Renal pelvis (tissue), 4 donors: Measurements from ENCODE around the gene LRFN4. TPM values are rescaled to one million over a fixed set of nuclear protein-coding genes. Genes with fewer than 3 reads are reported as not detected.

ENCODE experiments used
- DNase-seq: peaks from one replicate; pipeline ENCODE4 v3.0.0-alpha.2; 2013
- polyA plus RNA-seq, 3 donors: library from polyadenylated mRNA; unstranded; fragments of 120-200 nt; gene quantifications; one replicate each; pipeline ENCODE4 v1.2.1, GENCODE V29; 2013; ENCODE audit not compliant: insufficient read length in 3 of 3

Gene LRFN4
- polyA plus RNA-seq, 3 donors: 21.8 to 30.7 (median 27.3) TPM

DNA sequence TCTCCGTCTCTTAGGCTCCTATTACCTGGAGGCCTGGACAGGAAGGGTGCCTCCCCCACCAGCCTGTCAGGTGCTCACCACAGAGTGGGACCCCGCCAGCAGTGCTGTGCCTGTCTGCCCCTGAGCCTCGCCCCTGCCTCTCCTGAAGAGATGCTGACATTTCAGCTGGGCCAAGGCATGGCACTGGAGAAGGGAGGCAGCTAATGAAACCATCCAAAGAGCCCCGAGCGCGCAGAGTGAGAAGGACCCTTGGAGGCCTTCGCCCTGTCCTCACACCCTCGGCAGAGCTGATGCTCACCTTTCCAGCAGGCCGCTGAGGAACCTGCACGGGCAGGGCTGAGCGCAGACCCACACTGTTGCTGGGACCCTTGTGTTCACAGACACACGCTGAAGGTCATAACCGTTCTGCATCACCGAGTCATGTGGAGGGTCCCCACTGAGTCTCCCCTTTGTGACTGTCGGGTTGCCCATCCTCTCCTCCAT, 2.1 kb upstream of the LRFN4 start:
- DNase-seq: no peak

DNA sequence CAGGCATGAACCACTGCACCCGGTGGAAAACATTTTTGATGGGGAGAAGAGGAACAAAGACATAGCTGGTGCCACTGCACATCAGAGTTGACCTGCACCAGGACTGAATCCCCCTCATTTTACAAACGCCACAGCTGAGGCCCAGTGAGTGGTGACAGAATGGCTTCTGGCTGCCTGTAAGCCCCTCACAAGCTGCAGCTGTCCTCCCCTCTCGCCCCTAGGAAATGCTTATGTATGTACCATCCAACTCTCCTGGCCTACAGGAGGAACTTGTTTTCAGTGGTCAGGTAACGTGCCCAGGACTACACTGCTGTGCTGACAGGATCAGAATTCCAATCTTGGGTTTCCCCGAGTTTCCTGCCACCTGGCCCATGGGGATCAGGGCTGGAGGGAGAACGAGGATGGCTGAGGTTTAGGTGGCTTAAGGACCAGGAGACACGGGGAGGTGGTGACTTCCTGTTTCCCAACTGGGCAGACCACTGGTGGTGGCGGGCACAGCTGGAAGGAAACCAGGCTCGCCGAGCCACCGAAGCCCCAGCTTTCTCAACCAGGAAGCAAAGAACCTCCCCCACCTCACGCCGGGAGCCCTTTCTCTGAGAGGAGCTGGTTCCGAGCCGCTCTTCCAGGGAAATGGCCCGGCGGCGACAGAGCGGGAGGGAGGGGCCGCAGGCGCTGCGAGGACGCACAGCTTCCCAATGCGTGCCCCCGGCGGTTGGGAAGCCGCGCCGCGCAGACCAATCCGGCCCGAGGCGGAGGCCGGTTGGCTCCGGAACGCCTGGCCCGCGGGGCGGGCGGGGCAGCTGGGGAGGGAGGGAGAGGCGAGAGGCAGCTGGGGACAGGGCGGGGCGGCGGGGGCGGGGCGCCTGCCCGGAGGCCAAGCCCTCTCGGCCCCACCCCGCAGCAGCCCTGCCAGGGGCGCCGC, 1.0 kb upstream of the LRFN4 start:
- peak; percentile 90 for DNase-seq

DNA sequence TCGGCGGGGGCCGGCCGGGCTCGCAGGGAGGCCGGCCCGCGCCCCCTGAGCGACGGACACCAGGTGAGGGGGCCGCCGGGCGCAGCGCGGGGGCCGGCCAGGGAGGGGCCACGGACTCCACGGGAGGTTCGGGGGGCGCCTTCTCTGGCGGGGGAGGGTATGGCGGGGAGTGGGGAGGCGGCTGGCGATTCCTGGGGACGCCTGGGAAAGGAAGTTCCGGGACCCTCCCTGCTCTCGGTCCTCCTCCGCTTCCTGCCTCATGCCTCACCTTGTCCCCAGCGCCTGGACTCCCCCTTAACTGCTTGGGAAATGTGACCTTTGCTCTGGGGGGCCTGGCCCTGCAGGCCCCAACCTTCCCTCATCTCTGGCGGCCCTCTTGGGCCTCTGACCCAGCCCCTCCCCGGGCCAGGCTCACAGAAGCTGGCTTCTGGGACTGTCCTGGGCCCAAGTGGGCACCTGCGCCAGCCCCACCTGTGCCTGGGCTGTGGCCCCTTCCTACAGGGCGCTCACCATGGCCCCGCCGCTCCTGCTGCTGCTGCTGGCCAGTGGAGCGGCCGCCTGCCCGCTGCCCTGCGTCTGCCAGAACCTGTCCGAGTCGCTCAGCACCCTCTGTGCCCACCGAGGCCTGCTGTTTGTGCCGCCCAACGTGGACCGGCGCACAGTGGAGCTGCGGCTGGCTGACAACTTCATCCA, 516 bp downstream of the LRFN4 start:
- DNase-seq: no peak

DNA sequence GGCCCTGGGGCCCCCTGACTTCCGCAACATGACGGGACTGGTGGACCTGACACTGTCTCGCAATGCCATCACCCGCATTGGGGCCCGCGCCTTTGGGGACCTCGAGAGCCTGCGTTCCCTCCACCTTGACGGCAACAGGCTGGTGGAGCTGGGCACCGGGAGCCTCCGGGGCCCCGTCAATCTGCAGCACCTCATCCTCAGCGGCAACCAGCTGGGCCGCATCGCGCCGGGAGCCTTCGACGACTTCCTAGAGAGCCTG, 992 bp downstream of the LRFN4 start:
- DNase-seq: no peak

- DNase-seq: no peak
Measured at GRCh38 chr11:66858186-66858938, 1.5 kb downstream of the LRFN4 start.

DNA sequence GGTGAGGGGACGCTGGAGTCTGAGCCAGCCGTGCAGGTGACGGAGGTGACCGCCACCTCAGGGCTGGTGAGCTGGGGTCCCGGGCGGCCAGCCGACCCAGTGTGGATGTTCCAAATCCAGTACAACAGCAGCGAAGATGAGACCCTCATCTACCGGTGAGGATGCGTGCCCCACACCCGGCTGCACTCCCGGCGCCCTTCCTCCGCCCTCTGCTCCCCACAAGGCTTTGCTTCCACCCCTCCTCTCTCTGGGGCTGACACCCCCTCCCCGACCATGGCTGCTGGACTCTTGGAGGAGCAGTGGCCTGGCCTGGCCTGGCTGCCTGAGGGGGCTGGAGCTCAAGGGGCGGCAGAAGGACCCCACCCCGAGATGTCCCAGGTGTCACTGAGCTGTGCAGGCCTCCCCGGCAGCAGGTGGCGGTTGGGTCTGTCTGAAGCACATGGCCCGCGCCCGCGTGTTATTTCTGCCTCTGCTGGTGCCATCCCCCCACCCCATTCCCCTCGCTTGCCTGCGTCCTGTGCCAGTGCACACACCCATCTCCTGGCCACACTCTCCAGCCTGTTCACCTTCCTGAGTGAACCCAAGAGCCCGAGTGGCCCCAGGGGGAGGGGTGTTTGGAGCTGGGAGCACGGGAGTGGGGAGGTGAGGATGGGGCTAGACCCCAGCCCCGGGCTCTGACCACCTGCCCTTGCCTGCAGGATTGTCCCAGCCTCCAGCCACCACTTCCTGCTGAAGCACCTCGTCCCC, 2.2 kb downstream of the LRFN4 start:
- DNase-seq: no peak

- no peak for DNase-seq
Measured at GRCh38 chr11:66859686-66860448, 3.0 kb downstream of the LRFN4 start.

GRCh38 chr11:66860449-66860831, 3.6 kb downstream of the LRFN4 start:
- no peak for DNase-seq

DNA sequence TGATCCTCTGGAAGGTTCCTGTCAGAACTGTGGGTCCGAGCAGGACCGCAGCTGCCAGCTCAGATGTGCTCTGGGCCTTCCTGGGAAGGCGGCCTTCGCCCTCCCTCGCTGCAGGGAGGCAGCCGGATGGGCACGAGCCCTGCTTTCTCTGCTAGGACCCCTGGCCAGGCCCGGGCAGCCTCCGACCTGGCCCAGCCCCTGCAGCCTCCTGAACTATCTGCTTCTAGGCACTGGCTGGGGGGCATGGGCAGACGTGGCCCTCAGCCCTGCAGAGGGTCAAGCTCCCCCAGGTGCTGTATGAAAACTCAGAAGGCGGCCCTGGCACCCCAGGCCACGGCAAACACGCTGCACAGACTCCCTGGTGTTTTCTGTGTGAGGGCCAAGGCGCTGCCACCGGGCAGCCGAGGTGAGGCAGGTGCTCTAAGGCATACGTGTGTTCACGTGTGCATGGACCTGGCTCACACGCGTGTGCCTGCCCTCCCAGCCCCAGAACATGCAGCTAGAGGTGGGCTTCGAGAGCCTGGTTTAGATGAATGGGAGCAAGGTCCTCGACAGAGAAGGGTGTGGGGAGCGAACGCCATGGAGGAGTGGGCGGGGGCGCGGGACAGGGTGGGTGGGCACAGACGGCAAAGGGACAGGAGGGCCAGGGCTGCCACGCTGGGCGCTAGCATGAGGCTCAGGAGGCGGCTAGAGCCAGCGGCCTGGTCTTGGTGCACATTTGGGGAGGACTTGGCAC, 4.3 kb downstream of the LRFN4 start:
- DNase-seq: no peak

DNA sequence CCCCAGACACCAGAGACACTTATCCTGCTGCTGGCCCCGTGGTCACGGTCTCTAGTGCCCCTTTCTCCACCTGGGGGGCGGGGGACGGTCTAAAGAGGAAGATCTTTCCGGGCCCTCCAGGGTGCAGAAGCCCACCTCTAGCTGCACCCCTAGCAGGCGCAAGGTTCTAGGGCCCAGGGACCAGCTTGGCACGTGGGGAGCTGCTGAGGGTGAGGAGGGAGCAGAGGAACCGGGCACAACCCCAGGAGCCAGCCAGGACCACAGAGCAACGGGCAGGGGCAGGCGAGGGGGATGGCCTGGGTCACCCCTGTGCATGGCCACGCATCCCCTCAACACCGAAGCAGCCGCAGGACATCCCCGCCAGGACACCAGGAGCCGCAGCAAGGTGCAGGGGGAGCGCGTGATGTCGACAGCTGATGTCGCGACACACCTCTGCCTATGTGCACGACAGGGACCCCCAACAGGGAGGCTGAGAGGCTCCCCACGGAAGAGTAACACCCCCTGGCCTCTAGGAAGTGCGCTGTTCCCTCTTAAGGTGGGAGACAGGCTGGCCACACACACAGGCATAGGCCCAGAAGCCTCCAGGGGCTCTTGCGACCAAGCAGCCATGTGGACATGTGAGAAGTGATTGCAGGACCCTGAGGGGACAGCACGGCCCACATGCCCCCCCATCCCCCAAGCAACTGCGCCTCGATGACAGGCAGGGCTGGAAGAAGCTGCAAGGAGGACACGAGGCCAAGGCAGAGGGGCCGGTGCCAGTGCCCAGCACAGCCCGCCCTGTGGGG, 5.1 kb downstream of the LRFN4 start:
- no peak for DNase-seq

- DNase-seq: no peak
Measured at GRCh38 chr11:66862559-66863037, 5.7 kb downstream of the LRFN4 start.

GRCh38 chr11:66863428-66864125, 6.7 kb downstream of the LRFN4 start:
- DNase-seq: no peak

DNA sequence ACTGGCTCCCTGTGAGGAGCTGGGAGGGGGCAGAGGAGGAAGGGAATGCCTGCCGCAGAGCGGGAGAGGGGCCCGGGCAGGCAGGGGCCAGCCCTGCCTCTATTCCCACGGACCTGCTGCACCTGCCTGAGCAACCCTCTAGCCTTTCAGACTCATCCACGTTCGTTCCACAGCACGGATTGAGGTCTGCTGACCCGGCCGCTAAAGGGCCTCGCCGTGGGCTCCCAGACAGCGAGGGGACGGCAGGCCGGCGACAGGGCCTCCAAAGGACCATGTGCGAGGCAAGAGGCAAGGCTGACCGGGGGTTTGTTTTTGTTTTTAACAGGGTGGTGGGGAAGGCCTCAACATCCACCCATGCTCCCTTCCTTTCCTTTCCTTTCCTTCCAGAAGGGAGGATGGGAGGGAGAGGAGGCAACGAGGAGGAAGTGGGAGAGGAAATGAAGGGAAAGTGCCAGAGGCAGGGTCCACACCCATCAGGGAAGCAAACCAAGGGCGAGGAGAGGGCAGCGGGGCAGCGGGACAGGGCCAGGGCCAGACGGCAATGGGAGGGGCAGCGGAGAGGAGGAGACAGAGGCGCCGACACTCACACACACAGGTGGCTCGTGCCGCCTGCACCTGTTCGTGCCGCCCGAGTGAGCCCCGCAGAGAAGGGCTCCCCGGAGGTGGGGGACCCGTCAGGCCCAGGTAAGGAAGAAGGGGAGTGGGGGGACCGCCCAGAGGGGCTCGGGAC, 7.5 kb downstream of the LRFN4 start:
- no peak for DNase-seq

DNA sequence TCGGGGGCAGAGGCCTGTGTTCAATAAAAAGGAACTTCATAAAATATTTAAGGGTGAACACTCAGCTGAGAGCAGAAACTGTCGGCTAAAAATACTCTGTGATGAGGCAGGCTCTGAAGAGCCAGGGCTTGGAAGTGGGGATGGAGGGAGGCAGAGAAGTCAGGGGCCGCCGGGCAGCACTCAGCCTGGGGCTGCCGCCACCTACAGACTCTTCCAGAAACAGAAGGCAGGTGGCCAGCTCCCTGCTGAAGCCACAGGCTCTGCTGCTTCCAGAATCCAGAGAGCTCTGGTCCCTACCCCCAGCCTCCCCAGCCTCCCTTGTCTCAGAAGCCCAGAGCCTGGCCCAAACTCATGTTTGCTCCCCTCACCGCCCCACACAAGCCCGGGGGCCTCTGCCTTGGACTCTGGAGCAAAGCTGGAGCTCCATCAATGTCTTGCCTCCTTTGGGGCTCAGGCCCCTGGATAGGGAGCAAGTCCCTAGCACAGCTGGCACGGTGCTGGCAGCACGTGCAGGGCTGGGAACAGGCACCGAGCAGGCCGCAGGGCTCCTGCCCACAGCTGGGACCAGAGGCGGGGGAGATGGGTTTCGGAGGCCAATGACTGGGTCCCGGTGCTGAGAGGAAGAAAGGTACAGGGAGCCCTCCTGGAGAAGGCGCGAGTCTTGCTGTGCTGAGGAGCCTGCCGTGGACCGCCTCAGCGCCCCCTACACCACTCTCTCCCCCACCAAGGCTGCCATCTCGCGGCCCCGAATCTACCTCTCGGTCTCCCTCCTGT, 8.2 kb downstream of the LRFN4 start:
- DNase-seq: no peak

- no peak for DNase-seq
Measured at GRCh38 chr11:66866007-66866406, 9.1 kb downstream of the LRFN4 start.

- no peak for DNase-seq
Measured at GRCh38 chr11:66866511-66866986, 9.7 kb downstream of the LRFN4 start.

DNA sequence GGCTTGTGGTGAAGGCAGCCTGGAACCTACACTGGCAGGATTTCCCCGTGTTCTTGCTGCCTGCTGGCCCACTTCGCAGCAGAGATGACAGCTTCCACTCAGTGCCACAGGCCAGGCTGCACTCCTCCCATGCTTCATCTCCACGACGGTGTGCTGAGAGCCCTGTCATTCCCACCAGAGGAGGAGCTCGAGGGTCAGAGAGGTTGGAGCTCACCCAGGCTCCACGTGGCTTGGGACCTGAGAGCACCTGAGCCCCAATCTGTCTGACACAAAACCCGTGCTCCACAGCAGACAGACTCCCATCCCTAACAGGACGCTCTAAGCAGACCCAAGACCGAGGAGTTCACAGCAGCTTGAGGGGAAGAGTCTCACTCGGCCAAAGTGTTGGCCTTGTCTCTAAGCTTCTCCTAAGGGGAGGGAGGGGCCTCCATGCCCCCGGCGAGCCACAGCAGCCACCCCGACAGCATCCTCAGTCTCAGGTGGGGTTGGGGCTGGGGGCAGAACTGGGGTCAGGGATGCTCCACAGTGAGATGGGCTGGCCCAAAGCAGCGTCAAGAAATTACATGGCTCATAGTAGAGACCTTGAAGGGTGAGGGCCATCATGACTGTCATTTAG, 10.7 kb downstream of the LRFN4 start:
- DNase-seq: no peak
